ENCODE results near the gene GSTA2.
"Not testable (repeated sequence)": the region's sequence is repeated elsewhere in the genome, so short reads cannot be mapped to it uniquely, and the experiment has no call there.

The GSTA2 gene

DNA sequence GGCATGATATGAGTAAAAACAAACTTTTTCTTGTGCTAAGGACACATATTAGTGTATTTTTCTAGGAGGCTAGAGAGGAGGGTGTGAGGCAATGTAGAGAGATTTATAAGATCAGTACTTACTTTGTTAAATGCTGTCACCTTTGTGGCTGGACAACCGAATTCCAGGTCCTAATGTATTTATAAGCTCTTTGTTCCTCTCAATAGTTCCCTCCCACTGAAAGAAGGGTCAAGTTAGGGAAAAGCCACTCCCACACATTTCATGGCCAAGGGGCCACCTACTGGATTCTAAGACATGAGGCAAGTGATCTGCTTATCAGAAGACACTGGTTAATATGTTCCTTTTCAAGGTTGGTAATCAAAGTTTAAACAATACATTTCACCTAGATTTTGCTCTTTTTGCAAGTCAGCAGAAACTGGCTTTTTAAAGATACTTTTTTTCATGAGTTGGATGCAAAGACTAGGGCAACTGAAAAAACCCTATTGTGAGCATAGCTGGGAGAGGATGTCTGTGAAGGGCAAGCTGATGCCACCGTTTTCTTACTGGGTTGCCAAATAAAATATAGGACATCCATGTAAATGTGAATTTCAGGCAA is at the start of gene GSTA2:
Gene GSTA2 (minus strand): TSS at position 154 of the 595 bp plus-strand sequence. CDS start 5,528 bp downstream, outside the sequence.
- not testable (repeated sequence) for DNase-seq (ENCODE audit: low read depth in 3 of 3, low spot score in 1 of 3)

GRCh38 chr6:52809777-52810176 is 46.5 kb upstream of the GSTA2 start:
- not testable (repeated sequence) for DNase-seq (ENCODE audit: low read depth in 3 of 3, low spot score in 1 of 3)

- no peak for DNase-seq (ENCODE audit: low read depth in 3 of 3, low spot score in 1 of 3)
These were observed 45.4 kb upstream of the GSTA2 start for GRCh38 chr6:52808660-52809059.

DNA sequence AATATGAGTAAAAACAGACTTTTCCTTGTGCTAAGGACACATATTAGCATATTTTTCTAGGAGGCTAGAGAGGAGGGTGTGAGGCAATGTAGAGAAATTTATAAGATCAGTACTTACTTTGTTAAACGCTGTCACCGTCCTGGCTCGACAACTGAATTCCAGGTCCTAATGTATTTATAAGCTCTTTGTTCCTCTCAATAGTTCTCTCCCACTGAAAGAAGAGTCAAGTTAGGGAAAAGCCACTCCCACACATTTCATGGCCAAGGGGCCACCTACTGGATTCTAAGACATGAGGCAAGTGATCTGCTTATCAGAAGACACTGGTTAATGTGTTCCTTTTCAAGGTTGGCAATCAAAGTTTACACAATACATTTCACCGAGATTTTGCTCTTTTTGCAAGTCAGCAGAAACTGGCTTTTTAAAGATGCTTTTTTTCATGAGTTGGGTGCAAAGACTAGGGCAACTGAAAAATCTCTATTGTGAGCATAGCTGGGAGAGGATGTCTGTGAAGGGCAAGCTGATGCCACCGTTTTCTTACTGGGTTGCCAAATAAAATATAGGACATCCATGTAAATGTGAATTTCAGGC is 40.5 kb upstream of the GSTA2 start, which contains the start of gene GSTA1:
Gene GSTA1 (minus strand): TSS at position 149 of the 588 bp plus-strand sequence. CDS start 4,549 bp downstream, outside the sequence.
- DNase-seq (ENCODE audit: low read depth in 3 of 3, low spot score in 1 of 3), result not testable (repeated sequence)

- no peak for DNase-seq (ENCODE audit: low read depth in 3 of 3, low spot score in 1 of 3)
These were observed 39.5 kb upstream of the GSTA2 start for GRCh38 chr6:52802806-52803205.

DNA sequence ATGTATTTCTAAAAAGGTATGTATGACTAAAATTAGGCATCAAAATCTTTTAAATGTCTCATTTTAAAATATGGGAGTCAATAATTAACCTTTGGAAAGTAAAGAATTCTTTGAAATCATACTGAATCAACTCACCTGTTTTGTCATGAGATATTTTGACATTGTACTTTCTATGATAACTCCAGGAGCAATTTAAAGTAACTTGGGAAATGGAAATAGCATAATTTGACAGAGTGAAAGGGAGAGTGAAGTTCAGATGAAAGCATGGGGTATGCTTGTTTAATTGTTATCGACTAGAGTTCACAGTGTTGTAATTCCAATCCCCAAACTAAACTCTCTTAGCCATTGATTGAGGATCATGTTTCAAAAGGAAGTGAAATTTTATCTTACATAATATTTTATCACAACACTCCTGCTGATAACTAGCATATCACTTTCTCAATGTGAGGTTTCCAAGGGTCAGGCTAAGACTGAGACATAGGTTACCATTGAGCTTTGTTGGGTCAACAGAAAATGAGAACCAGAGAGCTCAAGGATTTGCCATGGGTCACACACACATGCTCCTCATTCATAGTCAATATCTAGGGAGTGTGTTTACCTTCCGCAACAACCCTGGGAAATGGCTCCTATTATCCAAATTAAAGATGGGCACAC is 38.0 kb upstream of the GSTA2 start:
- no peak for DNase-seq (ENCODE audit: low read depth in 3 of 3, low spot score in 1 of 3)

DNA sequence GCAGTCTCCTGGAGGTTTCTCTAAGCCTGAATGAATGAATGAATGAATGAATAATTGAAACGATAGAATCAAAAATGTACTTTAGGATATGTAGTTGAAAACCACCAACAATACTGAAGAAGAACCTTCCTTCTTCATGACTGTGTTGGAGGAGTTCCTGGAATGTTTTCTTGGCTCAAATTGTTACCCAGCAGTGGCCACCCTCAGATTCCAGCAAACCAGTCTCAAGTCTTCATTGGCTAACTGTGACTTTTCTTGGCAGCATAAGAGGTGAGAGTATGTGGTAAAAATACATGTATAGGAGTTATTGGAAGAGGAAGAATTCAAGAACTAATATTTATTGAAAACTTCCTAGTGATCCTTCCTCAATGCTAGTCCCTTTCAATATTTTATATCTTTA is 36.0 kb upstream of the GSTA2 start:
- not testable (repeated sequence) for DNase-seq (ENCODE audit: low read depth in 3 of 3, low spot score in 1 of 3)

DNA sequence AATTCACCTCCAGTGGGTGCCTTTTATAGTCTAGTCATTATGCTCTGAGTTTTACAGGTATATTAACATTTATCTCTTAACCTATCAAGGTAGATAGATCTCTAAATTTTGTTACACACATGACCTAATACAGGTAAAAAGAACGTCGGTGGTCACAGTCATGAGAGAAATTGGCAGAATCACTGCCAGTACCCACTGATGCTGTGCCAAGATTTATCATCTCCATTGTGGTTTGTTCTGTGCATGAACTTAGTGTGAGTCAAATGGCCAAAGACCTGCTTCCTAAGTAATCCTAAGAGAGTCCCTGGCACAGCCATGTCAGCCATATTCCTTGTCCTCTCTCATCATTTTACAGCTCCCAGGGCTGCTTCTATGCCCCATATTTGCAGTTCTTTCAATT is 31.1 kb upstream of the GSTA2 start:
- DNase-seq (ENCODE audit: low read depth in 3 of 3, low spot score in 1 of 3), result not testable (repeated sequence)

DNA sequence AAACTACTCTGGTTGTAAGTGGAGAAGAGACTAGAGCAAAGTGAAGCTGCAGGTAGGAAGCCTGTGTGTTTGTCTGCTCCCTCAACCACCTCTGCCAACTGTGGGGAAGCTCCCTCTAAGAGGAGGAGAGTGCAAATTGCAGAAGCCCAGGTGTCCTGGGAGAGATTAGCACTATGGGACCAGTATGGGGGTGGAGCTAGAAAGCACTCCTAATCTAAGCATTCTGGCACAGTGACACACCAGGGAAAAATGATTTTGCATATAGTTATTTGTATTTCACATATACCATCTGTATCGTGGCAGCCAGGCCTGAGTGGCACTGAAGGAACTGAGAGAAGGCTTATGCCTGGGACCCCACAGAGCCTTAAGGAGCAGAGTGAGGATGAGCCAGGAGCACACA is 27.6 kb upstream of the GSTA2 start:
- no peak for DNase-seq (ENCODE audit: low read depth in 3 of 3, low spot score in 1 of 3)

GRCh38 chr6:52789658-52790057 is 26.4 kb upstream of the GSTA2 start:
- not testable (repeated sequence) for DNase-seq (ENCODE audit: low read depth in 3 of 3, low spot score in 1 of 3)

DNA sequence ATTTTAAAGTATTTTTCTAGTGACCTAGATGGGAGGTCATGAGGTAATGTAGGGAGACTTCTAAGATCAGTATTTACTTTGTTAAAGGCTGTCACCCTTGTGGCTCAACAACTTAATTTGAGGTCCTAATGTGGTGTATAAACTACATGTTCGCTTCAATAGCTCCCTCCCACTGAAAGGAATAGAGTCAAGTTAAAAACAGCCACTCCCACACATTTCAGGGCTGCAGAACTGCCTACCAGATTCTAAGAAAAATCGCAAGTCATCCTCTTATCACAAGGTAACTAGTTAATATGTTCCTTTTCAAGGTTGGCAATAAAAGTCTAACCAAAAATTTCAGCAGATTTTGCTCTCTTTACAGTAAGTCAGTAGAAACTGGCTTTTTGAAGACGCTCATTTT is 25.2 kb upstream of the GSTA2 start:
- DNase-seq (ENCODE audit: low read depth in 3 of 3, low spot score in 1 of 3), result no peak

GRCh38 chr6:52787917-52788316 is 24.6 kb upstream of the GSTA2 start:
- DNase-seq (ENCODE audit: low read depth in 3 of 3, low spot score in 1 of 3), result no peak

GRCh38 chr6:52786249-52786956 is 23.1 kb upstream of the GSTA2 start:
- DNase-seq (ENCODE audit: low read depth in 3 of 3, low spot score in 1 of 3), result no peak

DNA sequence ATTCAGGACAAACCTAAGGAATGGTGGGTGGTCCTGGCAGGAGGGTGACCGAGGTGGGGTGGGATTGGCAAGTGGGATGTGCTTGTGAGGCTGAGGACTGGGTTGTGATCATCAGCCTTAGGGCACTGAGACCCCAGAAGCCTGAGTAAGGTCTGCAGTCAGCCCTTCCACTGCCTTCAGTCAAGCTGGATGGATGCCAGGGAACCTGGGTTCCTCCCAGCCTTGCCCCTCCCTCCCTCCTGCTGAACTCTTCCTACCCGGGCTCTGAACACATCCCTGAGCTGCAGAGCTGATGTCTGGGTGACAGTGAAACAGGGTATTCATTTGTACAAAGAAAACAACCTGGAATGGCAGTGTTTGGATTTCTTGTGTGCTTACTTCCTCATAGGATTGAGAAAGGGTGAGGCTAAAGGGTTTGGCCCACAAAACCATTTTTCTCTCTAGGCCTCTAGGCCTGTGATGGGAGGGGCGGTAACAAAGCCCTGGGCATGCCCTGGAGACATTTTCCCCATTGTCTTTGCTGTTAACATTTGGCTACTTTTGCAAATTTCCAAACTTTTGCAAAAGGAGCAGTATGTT is 19.5 kb upstream of the GSTA2 start:
- DNase-seq (ENCODE audit: low read depth in 3 of 3, low spot score in 1 of 3), result not testable (repeated sequence)

GRCh38 chr6:52782209-52782608 is 18.9 kb upstream of the GSTA2 start:
- DNase-seq (ENCODE audit: low read depth in 3 of 3, low spot score in 1 of 3), result not testable (repeated sequence)

DNA sequence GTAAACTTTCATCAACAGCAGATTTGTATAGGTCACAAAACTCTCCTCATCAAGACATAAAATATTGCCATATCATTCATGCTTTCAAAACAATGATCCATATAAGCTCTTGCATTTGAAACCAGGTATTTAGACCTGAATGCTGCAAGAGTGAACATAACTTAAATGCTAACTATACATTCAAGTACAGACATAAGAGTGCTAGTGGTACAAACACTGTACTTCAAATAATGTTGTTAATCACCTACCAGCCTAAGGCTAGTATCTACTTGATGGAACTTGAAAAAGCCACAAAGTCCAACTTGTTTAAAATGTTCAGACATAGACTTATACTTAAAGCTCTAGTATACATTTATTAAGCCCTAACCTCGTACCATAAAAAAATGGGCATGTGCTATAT is 16.0 kb upstream of the GSTA2 start:
- DNase-seq (ENCODE audit: low read depth in 3 of 3, low spot score in 1 of 3), result no peak

GRCh38 chr6:52776711-52777351 is 13.6 kb upstream of the GSTA2 start:
- DNase-seq (ENCODE audit: low read depth in 3 of 3, low spot score in 1 of 3), result not testable (repeated sequence)

DNA sequence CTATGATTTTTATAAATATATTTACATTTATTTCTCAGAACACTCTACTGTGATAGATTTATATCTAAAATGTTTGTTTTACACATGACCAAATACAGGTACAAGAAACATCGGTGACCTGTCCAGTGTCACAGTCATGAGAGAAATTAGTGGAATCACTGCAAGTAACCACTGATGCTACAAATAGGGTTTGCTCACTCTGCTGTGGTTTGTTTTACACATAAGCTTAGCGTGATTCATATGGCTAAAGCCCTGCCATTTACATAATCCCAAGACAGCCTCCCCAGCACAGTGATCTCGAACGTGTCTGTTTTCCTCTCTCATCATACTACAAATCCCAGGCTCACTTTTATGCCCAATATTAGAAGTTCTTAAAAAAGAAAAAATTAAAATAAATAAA is 6.1 kb upstream of the GSTA2 start:
- DNase-seq (ENCODE audit: low read depth in 3 of 3, low spot score in 1 of 3), result not testable (repeated sequence)

DNA sequence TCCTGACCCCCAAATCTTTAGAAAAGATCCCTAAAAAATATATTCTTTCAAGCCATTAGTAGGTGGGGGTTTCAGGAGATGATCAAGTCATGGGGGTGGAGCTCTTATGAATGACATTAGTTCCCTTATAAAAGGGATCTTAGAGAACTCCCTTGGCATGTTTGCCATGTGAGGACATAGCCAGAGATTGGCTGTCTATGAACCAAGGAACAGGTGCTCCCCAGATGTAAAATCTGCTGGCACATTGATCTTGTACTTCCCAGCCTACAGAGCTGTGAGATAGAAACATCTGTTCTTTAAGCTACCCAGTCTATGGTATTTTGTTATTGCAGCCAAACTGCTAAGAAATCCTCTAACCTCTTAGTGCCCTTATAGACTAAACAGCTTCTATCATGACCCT is 4.4 kb upstream of the GSTA2 start:
- not testable (repeated sequence) for DNase-seq (ENCODE audit: low read depth in 3 of 3, low spot score in 1 of 3)

DNA sequence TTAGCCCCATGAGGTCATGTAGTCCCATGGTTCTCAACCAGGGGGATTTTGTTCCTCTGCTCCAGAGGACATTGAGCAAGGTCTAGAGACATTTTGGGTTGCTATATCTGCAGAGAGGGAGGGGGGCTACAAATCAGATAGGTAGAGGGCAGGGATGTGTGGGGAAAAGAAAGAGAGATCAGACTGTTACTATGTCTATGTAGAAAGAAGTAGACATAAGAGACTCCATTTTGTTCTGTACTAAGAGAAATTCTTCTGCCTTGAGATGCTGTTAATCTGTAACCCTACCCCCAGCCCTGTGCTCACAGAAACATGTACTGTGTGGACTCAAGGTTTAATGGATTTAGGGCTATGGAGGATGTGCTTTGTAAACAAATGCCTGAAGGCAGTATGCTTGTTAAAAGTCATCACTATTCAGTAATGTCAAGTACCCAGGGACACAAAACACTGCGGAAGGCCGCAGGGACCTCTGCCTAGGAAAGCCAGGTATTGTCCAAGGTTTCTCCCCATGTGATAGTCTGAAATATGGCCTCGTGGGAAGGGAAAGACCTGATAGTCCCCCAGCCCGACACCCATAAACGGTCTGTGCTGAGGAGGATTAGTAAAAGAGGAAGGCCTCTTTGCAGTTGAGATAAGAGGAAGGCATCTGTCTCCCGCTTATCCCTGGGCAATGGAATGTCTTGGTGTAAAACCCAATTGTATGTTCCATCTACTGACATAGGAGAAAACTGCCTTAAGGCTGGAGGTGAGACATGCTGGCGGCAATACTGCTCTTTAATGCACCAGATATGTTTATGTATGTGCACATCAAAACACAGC is 1.4 kb downstream of the GSTA2 start:
- DNase-seq (ENCODE audit: low read depth in 3 of 3, low spot score in 1 of 3), result not testable (repeated sequence)
